Measurements from ENCODE around the gene AIMP1.
"Not testable (repeated sequence)": the region's sequence is repeated elsewhere in the genome, so short reads cannot be mapped to it uniquely, and the experiment has no call there.

Gene AIMP1

DNA sequence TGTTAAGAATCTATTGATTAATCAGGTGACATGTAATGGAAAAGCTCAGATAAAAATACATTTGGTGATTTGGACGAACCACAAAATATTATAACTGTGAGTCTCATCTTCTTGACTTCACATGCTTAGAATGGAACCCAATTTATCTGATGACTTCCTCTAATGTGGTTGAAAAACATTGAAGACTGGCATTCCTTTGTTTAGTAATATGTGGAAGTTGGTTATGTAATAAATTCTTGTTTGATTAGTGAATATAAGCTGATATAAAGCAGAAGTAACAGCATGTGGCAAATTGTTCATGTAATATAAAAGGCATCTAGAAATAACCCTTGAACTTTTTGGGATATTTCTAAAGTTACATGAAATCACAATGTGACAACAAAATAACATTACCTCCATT is 42.5 kb downstream of the AIMP1 start:
- H3K27ac Mint-ChIP-seq: no peak overlapping the region
- H3K9me3 Mint-ChIP-seq: no peaks in the 10 kb centered on the region
- no peak overlapping the region for H3K4me3 Mint-ChIP-seq
- DNase-seq (ENCODE audit: low spot score in 2 of 2) (no peak), ATAC-seq (no peak)
- no peaks in the 10 kb centered on the region for H3K36me3 Mint-ChIP-seq
- no peaks in the 10 kb centered on the region for H3K4me1 Mint-ChIP-seq

DNA sequence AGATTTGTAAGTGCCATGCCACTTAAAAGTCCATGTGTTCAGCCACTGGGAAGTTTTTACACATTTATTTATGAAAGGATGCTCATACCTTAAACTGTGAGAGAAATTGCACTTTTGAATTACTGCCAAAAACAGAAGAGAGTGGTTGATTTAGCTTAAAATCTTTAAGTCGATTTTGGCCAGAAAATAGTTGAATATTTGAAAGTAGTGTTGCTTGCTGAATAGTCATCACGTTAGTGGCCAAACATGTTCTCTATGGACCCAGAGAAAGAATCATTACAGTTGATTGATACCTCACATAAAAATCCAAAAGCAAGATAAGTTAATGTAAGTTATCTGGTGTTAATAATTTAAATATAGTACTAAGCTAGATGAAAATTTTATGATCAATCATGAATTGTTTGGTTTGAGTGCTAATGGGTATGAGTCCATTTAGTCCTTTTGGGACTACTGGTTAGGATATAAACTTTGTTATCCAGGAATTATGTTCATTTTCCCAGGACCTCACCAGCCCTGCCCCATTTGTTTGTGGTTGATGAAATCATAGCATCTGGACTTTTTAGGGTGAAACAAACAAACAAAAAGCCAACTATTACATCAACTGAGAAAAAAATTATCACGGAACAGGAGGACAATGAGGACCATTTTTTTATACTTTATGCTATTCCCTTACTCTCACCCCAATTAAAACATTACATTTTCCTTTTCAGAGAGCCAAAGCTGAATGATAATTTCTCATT is 45.9 kb downstream of the AIMP1 start:
- H3K27ac Mint-ChIP-seq: no peak overlapping the region

DNA sequence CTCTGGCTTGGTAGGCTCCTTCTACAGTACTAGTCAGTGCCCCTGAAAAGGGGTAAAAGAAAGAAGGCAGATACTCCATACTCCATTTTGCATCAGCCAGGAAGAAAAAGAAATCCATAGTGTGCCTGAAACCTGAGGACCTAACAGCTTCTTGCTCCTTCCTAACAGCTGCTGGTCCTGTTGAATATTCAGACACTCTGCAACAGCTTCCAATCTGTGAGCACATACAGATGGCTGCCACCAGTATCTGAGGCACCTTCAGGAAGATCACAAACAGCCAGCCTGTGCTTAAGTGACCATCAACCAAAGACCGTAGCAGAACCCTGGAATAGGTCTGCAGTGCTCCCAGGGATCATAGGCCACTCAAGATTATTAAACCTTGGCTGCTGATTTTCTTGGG is 47.9 kb downstream of the AIMP1 start:
- Mint-ChIP-seq H3K4me1 (no peaks in the 10 kb centered on the region), H3K4me3 (no peak overlapping the region), H3K9me3 (no peaks in the 10 kb centered on the region), H3K27ac (no peak overlapping the region), H3K36me3 (no peaks in the 10 kb centered on the region)
- DNase-seq (ENCODE audit: low spot score in 2 of 2): no peak
- no peak for ATAC-seq

More for the DNA sequence above, 45.9 kb downstream of the AIMP1 start:
- H3K4me3 Mint-ChIP-seq: no peak overlapping the region
- no peaks in the 10 kb centered on the region for H3K36me3 Mint-ChIP-seq
- ATAC-seq (no peak), DNase-seq (ENCODE audit: low spot score in 2 of 2) (no peak)
- no peaks in the 10 kb centered on the region for H3K9me3 Mint-ChIP-seq
- H3K4me1 Mint-ChIP-seq: no peaks in the 10 kb centered on the region

DNA sequence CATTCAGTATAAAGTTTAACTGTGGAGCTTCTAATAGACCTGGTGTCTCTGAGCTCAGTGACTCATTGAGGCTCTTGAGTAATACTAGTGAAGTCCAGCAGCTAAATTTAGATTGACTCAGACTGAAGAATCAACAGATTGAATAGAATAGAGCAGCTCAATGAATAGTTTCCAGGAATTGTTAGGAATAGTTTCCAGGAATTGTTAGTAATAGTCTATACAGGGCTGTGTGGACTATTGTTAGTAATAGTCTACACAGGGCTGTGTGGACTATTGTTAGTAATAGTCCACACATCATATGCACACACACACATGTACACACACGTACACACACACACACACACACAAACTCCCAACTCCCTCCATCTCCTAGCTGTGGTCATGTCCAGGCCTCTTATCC is 49.3 kb downstream of the AIMP1 start:
- Mint-ChIP-seq H3K27ac (no peak overlapping the region), H3K4me1 (no peaks in the 10 kb centered on the region), H3K4me3 (no peak overlapping the region), H3K36me3 (no peaks in the 10 kb centered on the region), H3K9me3 (no peaks in the 10 kb centered on the region)
- DNase-seq (ENCODE audit: low spot score in 2 of 2) (no peak), ATAC-seq (peak; percentile 63)

DNA sequence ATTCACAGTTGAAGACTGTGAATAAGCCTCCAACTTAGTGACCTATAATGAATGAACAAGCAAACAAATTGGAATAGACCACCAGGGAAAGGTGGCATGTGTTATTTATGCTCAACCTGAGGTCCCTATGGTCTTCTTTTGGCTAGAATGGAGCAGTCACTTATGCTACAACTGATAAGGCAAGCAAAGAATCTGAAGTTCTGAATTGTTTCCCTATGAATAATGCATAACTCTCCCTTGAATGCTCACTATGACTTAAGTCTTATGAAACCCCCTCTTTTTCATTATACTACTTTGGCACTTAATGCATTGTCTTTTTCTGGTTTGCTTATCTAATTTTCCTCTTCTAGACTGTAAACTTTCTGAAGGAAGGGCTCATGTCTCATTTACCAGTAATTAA is 49.7 kb downstream of the AIMP1 start:
- Mint-ChIP-seq H3K36me3 (no peaks in the 10 kb centered on the region), H3K4me1 (no peaks in the 10 kb centered on the region), H3K27ac (no peak overlapping the region), H3K9me3 (no peaks in the 10 kb centered on the region), H3K4me3 (no peak overlapping the region)
- no peak for DNase-seq (ENCODE audit: low spot score in 2 of 2)
- peak; percentile 47 for ATAC-seq

DNA sequence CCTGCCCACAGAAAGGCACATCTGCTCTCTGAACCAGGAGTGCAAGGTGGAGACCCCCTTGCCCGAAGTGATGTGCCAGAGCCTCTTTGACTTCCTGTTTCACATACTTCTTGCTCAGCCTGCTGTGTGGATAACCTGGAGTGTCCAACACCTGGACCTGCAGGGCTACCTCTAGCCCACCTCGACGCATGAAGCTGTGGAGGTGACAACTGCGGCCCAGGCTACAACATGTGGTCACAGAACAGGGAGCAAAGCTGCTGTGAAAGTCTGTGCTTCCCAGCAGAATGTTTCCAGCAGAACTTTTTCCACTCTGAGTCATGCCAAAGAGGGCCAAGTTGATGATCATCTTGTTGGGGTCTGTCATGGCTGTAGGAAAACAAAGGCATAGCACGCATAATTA is 50.7 kb downstream of the AIMP1 start:
- ATAC-seq (no peak), DNase-seq (ENCODE audit: low spot score in 2 of 2) (no peak)
- Mint-ChIP-seq H3K36me3 (no peaks in the 10 kb centered on the region), H3K27ac (no peak overlapping the region), H3K4me3 (no peak overlapping the region), H3K4me1 (no peaks in the 10 kb centered on the region), H3K9me3 (no peaks in the 10 kb centered on the region)

DNA sequence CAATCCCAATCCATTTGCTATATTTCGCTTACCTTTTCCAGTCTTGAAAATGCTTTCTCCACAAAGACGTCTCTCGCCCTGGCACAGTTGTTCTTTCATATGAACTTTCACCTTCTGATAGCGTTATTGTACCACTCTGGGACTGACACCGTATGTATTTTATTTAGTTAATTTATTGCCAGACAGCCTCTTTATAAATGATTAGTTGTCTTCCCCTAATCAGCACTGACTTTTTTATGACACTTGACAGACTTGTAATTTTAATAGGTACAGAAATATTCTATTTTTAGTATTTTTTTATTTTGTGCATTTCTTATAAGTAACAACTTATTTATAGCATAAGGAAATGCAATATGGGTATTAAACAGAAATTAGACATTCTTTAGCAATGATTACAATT is 52.3 kb downstream of the AIMP1 start, which contains the start of gene GIMD1:
Gene GIMD1 (minus strand): TSS at position 101 of the 400 bp plus-strand sequence. CDS start 1,343 bp downstream, outside the sequence.
- DNase-seq (ENCODE audit: low spot score in 2 of 2) (no peak), ATAC-seq (no peak)
- Mint-ChIP-seq H3K4me3 (no peak within 1 kb of the TSS), H3K36me3 (no peaks in the 10 kb centered on the region), H3K9me3 (no peaks in the 10 kb centered on the region), H3K27ac (no peak within 1 kb of the TSS), H3K4me1 (no peaks in the 10 kb centered on the region)

DNA sequence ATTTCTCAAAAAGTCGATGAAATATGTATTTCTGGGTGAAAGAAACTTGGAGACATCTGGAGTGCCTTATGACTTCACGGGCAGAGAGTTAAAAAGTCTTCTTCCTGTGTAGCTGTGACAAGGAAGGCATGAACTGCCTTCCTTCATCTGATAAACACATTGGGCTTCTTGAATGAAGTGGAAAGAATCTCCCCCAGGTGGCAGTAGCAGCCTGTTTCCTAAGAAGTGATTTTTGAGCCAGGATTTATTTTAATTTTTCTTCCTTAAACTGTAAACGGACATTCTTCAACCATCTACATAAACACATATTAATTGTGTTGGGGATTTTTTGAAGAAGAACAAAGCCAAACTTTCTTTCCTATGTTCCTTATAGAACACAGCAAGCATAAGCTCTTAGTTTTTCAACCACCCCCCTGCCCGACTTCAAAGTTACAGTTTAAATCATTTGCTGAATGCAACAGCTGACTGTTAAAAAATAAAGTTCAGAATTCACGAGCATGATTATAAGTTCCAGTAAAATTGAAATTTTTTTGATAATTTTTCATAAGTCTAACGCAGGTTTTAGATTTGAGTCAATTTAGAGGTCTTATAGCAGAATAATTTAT is 53.2 kb downstream of the AIMP1 start:
- DNase-seq (ENCODE audit: low spot score in 2 of 2) (no peak), ATAC-seq (peak; percentile 56)
- Mint-ChIP-seq H3K27ac (no peak overlapping the region), H3K4me3 (no peak overlapping the region), H3K9me3 (no peaks in the 10 kb centered on the region), H3K36me3 (no peaks in the 10 kb centered on the region), H3K4me1 (no peaks in the 10 kb centered on the region)

DNA sequence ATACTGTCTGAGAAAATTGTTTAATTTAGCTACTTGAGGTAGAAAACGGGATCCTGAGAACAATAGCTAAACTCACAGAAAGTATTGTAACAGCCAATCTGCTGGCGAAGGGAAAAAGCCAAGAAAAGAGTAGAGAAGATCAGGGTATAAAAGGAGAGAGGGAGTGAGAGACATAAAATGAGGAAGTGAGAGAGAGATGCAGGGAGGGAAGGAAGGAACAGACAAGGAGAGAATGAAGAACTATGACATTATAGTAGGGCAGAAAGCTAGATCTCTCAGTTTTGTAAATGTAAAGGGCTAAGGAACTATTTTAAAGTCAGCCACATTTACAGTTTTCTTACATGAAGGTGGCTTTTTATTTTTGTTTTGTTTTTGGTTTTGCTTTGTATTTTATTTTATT is 53.9 kb downstream of the AIMP1 start:
- ATAC-seq (no peak), DNase-seq (ENCODE audit: low spot score in 2 of 2) (no peak)
- no peak overlapping the region for H3K27ac Mint-ChIP-seq
- H3K4me1 Mint-ChIP-seq: no peaks in the 10 kb centered on the region
- H3K9me3 Mint-ChIP-seq: no peaks in the 10 kb centered on the region
- no peak overlapping the region for H3K4me3 Mint-ChIP-seq
- no peaks in the 10 kb centered on the region for H3K36me3 Mint-ChIP-seq

DNA sequence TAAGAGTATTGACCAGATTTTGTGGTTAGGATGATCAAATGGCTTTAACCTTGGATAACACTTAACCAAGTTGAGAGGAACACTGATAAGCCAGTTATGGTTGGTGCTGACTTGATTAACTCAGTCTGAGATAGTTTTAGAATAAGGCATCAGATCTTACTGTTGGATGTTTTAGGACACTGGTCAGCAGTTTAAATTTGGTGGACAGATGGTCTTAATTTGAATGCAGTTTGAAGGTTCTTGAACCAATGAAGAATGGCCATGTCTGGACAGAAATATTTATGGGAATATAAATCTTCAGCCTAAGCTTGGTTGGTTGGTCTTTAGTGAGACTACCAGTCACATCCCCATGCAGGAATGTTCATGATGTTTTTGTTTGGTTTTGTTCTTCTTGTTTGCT is 54.8 kb downstream of the AIMP1 start:
- DNase-seq (ENCODE audit: low spot score in 2 of 2) (no peak), ATAC-seq (no peak)
- no peak overlapping the region for H3K27ac Mint-ChIP-seq
- no peaks in the 10 kb centered on the region for H3K36me3 Mint-ChIP-seq
- H3K4me3 Mint-ChIP-seq: no peak overlapping the region
- H3K4me1 Mint-ChIP-seq: no peaks in the 10 kb centered on the region
- H3K9me3 Mint-ChIP-seq: no peaks in the 10 kb centered on the region

DNA sequence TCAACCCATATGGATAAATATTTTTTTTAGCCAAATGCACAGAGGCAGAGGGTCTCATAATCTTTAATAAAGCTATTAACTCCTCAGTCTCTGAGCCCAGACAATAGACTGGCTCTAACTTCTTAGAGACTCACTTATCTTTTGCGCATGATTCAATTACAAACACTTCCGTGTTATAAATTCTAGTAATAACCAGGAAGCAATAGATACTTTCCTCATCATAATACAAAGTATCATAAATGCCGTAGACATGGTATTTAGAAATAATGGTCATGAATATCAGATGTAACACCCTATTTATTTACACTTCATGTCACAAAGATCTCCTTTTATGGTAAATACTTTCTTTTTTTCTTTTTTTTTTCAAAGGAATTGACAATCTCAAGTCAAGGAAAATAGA is 56.7 kb downstream of the AIMP1 start:
- Mint-ChIP-seq H3K27ac (no peak overlapping the region), H3K36me3 (no peaks in the 10 kb centered on the region), H3K9me3 (no peaks in the 10 kb centered on the region), H3K4me1 (no peaks in the 10 kb centered on the region), H3K4me3 (no peak overlapping the region)
- DNase-seq (ENCODE audit: low spot score in 2 of 2) (no peak), ATAC-seq (no peak)

DNA sequence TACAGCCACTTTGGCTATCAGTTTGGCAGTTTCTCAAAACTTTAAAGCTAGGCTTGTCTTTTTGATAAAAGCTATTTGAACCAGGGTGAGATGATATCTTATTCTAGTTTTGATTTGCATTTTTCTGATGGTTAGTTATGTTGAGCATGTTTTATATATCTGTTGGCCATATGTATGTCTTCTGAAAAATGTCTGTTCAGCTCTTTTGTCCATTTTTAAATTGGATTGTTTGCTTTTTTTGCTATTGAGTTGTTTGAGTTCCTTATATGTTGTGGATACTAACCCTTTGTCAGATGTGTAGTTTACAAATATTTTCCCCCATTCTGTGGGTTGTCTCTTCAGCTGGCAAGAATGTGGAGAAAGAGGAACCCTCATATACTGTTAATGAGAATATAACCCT is 63.8 kb downstream of the AIMP1 start:
- no peaks in the 10 kb centered on the region for H3K9me3 Mint-ChIP-seq

DNA sequence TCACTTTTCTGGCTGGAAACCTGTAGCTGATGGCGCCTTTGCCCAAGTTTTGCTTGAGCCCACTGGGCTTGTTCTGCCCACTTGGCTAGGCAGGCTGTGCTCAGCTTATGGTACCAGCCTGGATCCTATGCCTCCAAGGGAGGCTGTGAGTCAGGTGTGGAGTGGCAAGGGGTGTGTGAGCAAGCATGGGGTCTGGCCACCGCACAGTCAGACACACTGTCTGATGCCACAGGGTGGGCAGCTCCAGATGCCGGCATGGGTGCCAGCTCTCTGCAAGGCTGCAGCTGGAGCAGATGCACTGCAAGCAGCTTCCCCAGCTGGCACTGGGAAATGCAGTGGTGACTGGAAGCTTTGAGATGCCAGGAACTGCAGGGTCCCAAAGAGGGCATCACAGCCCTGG is 68.5 kb downstream of the AIMP1 start:
- Mint-ChIP-seq H3K9me3 (no peaks in the 10 kb centered on the region), H3K4me1 (no peaks in the 10 kb centered on the region)

More for the DNA sequence above, 63.8 kb downstream of the AIMP1 start:
- no peak for ATAC-seq
- Mint-ChIP-seq H3K4me1 (no peaks in the 10 kb centered on the region), H3K4me3 (no peak overlapping the region), H3K27ac (no peak overlapping the region), H3K36me3 (no peaks in the 10 kb centered on the region)
- DNase-seq (ENCODE audit: low spot score in 2 of 2): no peak

DNA sequence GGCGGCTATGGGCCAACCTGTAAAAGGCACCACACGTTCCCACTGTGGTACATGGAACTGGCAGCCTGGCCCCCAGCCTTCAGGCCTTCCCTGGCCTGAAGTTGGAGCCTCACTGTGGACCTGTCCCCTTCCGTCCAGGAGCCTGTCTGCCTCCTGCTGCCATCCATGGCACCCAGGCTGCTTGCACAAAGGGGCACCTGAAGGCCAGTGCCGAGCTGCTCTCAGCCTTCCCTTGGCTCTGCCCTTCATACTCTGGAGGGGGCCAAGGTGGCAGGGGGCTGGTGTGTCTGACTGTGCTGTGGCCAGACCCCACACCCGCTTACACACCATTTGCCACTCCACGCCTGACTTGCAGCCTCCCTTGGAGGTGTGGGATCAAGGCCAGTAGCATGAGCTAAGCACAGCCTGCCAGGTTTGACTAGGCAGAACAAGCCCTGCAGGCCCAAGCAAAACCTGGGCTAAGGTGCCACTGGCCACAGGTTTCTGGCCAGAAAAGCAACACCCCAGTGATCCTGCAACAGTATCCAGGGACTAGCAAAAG is 69.6 kb downstream of the AIMP1 start:
- no peak overlapping the region for H3K4me3 Mint-ChIP-seq
- DNase-seq (ENCODE audit: low spot score in 2 of 2) (no peak), ATAC-seq (peak; percentile 53)
- no peaks in the 10 kb centered on the region for H3K36me3 Mint-ChIP-seq
- no peak overlapping the region for H3K27ac Mint-ChIP-seq
- no peaks in the 10 kb centered on the region for H3K4me1 Mint-ChIP-seq
- no peaks in the 10 kb centered on the region for H3K9me3 Mint-ChIP-seq

More for the DNA sequence above, 68.5 kb downstream of the AIMP1 start:
- DNase-seq (ENCODE audit: low spot score in 2 of 2) (no peak), ATAC-seq (peak; percentile 48)
- Mint-ChIP-seq H3K27ac (no peak overlapping the region), H3K4me3 (no peak overlapping the region), H3K36me3 (no peaks in the 10 kb centered on the region)

DNA sequence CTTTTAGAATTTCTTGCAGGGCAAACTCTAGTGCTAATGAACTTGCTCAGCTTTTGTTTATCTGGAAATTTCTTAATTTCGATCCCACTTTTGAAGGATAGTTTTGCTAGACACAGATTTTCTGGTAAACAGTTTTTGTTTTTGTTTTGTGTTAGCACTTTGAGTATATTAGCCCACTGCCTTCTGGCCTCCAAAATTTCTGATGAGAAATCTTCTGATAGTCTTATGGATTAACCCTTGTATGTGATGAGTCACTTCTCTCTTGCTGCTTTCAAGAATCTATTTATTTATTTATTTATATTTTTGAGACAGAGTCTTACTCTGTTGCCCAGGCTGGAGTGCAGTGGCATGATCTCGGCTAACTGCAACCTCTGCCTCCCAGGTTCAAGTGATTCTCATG is 79.2 kb downstream of the AIMP1 start:
- H3K9me3 Mint-ChIP-seq: peaks cover 26% of the 10 kb centered on the region
- H3K27ac Mint-ChIP-seq: no peak overlapping the region
- no peaks in the 10 kb centered on the region for H3K4me1 Mint-ChIP-seq
- no peaks in the 10 kb centered on the region for H3K36me3 Mint-ChIP-seq
- H3K4me3 Mint-ChIP-seq: no peak overlapping the region
- ATAC-seq (no peak), DNase-seq (ENCODE audit: low spot score in 2 of 2) (no peak)

DNA sequence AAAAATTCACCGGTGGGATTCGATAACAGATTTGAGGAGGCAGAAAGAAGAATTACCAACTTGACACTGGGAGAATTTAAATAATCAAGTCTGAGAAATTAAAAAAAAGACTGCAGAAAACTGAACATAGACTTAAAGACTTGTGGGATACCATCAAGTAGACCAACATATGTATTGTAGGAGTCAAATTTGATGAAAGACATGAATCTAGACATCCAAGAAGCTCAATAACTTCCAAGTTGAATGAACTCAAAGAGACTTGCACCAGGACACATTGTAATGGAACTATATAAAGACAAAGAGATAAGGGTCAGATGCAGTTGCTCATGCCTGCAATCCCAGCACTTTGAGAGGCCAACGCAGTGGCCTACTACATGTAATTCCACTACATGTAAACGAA is 82.5 kb downstream of the AIMP1 start:
- not testable (repeated sequence) for ATAC-seq; DNase-seq (ENCODE audit: low spot score in 2 of 2); H3K36me3 Mint-ChIP-seq; H3K4me1 Mint-ChIP-seq; H3K4me3 Mint-ChIP-seq; H3K27ac Mint-ChIP-seq
- H3K9me3 Mint-ChIP-seq: peaks cover 21% of the 10 kb centered on the region
